Measurements from ENCODE around the gene PDGFC. TPM values are rescaled to one million over a fixed set of nuclear protein-coding genes. Genes with fewer than 3 reads are reported as not detected.

Gene PDGFC
- total and polyA plus RNA-seq, 2 of the 13 experiments (the other 11 are each of a cell fraction or from before 2014, with no cell fraction given) = 4.6 to 9.1 TPM

- Histone ChIP-seq H3K9ac (ENCODE audit: insufficient read depth, low read depth, low read length) (no peak overlapping the region), H3K27ac (ENCODE audit: extremely low read length, insufficient read depth, low read length) (no peak overlapping the region), H4K20me1 (ENCODE audit: insufficient read depth, low read length) (no peaks in the 10 kb centered on the region), H3K36me3 (replicated peaks in 1 of 2; ENCODE audit: control insufficient read depth in 1 of 2, insufficient read depth in 2 of 2, low read length in 2 of 2) (no peaks in the 10 kb centered on the region), H2AFZ (ENCODE audit: low read length) (no peak overlapping the region), H3K4me1 (ENCODE audit: insufficient read depth, low read length) (no peaks in the 10 kb centered on the region), H3K4me3 (replicated peaks in 1 of 3; ENCODE audit: insufficient read depth in 1 of 3, low read depth in 2 of 3, low read length in 3 of 3) (no peak overlapping the region), H3K4me2 (ENCODE audit: low read depth, low read length) (no peak overlapping the region), H3K79me2 (ENCODE audit: insufficient read depth, low read length) (no peaks in the 10 kb centered on the region), H3K27me3 (ENCODE audit: control insufficient read depth in 1 of 2, insufficient read depth in 2 of 2, low read length in 2 of 2) (no peaks in the 10 kb centered on the region; a peak in 1 of 5 replicates), H3K9me3 (ENCODE audit: low read length) (no peaks in the 10 kb centered on the region)
- CTCF ChIA-PET (ENCODE audit: low intra/inter-chr PET ratio, low total read pairs) = no interaction called here
- FAIRE-seq = no peak
- 0% methylated on average over 1 of the region's 1 CpG for WGBS (ENCODE audit: low lambda C conversion rate)
- POLR2A ChIA-PET = no interaction called here
- in situ Hi-C loops (cut with HindIII; ENCODE audit: extremely low pct_ligation_motif_present, low pct_unique_long_range_greater_than_20kb) = no loop called here
- intact Hi-C loops (cut with micrococcal nuclease; ENCODE audit: unreplicated experiment) = no loop called here
- DNase-seq (ENCODE audit: low spot score) = no peak
- no TSS peak for BruUV-seq (replicated peaks)
- ATAC-seq = no peak
- TF ChIP-seq HIVEP1 (CRISPR knock-in tag; IDR thresholded peaks at IDR 0.05) (no peak), TBL1XR1 (IDR thresholded peaks at IDR 0.05; ENCODE audit: borderline replicate concordance, low read length, partially characterized antibody) (no peak), ZMYM4 (CRISPR knock-in tag; IDR thresholded peaks at IDR 0.05) (no peak), ZFAT (CRISPR knock-in tag; conservative IDR thresholded peaks at IDR 0.05) (no peak), ZNF460 (CRISPR knock-in tag; IDR thresholded peaks at IDR 0.05; ENCODE audit: borderline replicate concordance) (no peak), ZNF12 (CRISPR knock-in tag; IDR thresholded peaks at IDR 0.05) (no peak), ZFP62 (CRISPR knock-in tag; IDR thresholded peaks at IDR 0.05) (no peak), ZNF747 (CRISPR knock-in tag; IDR thresholded peaks at IDR 0.05; ENCODE audit: borderline replicate concordance) (no peak), EEA1 (CRISPR knock-in tag; IDR thresholded peaks at IDR 0.05; ENCODE audit: borderline replicate concordance) (no peak), NRL (CRISPR knock-in tag; IDR thresholded peaks at IDR 0.05; ENCODE audit: borderline replicate concordance) (no peak), ZBTB39 (CRISPR knock-in tag; IDR thresholded peaks at IDR 0.05) (no peak), CHD2 (IDR thresholded peaks at IDR 0.05; ENCODE audit: low read depth, low read length) (no peak), ZNF251 (CRISPR knock-in tag; IDR thresholded peaks at IDR 0.05) (no peak), ZNF256 (CRISPR knock-in tag; conservative IDR thresholded peaks at IDR 0.05) (no peak), ZBTB33 (CRISPR knock-in tag; IDR thresholded peaks at IDR 0.05) (no peak), KDM6A (CRISPR knock-in tag; IDR thresholded peaks at IDR 0.05; ENCODE audit: low read depth) (no peak), ZNF567 (CRISPR knock-in tag; IDR thresholded peaks at IDR 0.05; ENCODE audit: borderline replicate concordance) (no peak), ZNF501 (CRISPR knock-in tag; IDR thresholded peaks at IDR 0.05) (no peak)
These were observed 49.3 kb upstream of the PDGFC start for GRCh38 chr4:157020882-157021281.

All from HepG2 (cell line).